ENCODE measurements around the gene SLAIN2.

DNA sequence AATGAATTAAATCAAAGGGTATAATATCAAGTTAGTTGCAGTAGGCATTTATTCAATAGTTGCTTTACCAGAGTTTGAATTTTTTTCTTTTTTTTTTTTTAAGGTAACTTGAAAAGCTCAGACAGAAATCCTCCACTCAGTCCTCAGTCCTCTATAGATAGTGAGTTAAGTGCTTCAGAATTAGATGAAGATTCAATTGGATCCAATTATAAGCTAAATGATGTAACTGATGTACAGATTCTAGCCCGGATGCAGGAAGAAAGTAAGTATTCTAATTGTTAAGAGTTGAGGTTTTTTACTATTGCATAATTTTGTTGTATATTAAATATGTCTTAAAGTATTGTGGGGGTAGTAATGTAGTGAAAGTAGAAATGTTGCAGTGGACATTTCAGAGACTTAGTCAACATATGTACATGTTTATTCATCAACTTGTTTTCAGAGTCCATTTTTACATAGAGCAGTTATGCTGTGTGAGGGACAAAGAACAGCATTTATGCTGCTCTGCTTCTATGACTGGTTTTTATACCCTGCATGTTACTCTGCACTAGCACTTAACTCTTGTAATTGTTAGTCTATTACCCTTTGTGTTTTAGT is 38.4 kb downstream of the SLAIN2 start:
- TF ChIP-seq, protein P1, sequence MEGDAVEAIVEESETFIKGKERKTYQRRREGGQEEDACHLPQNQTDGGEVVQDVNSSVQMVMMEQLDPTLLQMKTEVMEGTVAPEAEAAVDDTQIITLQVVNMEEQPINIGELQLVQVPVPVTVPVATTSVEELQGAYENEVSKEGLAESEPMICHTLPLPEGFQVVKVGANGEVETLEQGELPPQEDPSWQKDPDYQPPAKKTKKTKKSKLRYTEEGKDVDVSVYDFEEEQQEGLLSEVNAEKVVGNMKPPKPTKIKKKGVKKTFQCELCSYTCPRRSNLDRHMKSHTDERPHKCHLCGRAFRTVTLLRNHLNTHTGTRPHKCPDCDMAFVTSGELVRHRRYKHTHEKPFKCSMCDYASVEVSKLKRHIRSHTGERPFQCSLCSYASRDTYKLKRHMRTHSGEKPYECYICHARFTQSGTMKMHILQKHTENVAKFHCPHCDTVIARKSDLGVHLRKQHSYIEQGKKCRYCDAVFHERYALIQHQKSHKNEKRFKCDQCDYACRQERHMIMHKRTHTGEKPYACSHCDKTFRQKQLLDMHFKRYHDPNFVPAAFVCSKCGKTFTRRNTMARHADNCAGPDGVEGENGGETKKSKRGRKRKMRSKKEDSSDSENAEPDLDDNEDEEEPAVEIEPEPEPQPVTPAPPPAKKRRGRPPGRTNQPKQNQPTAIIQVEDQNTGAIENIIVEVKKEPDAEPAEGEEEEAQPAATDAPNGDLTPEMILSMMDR (IDR thresholded peaks at IDR 0.05; ENCODE audit: low read depth, low read length, poor library complexity, severe bottlenecking): no peak
- no peak for TF ChIP-seq EZH2phosphoT487 (IDR thresholded peaks at IDR 0.05; ENCODE audit: borderline replicate concordance, low read length)
